Umbilical cord (tissue), 2 donors: ENCODE data around the gene FAS. TPM values are rescaled to one million over a fixed set of nuclear protein-coding genes. Genes with fewer than 3 reads are reported as not detected.

Experiments
- DNase-seq: peaks from one replicate; pipeline ENCODE4 v3.0.0-alpha.2; 2015; ENCODE audit warnings: low spot score
- total RNA-seq: library from RNA; depleted of rRNA; stranded (reverse); fragments of >200 nt; gene quantifications from one replicate; pipeline ENCODE4 v1.2.3, GENCODE V29; 2014; ENCODE audit warnings: low replicate concordance; ENCODE audit not compliant: insufficient read depth

The FAS gene
- total RNA-seq, 1 donor from 2014 or later = 108 TPM

DNA sequence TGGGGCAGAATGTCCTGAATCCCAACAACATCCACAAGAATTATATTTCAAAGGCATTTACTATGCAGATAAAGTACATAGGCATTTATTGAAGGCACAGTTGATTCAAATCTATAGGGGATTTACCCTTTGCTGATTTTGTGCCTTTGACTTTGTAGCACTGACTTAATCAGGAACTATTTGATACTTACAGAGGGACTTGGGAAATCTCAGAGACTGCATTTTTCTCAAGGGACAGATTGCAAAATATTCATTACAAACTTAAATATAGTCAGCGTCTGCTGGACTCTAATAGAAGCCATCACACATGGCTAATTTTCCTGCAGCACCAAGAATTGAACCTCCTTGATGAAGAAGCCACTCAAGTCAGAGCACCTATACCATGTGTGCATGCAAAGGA, 44.9 kb downstream of the FAS start:
- no peak for DNase-seq

DNA sequence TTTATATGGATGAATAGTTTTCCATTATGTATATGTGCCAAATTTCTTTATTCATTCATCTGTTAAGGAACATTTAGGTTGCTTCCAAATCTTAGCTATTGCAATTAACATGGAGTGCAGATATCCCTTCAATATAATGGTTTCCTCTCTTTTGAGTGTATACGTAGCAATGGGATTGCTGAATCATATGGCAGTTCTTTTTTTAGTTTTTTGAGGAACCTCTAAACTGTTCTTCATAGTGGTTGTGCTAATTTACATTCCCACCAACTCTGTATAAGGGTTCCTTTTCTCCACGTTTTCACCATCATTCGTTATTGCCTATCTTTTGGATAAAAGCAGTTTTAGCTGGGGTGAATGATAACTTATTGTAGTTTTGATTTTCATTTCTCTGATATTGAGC, 46.5 kb downstream of the FAS start:
- DNase-seq = no peak

DNA sequence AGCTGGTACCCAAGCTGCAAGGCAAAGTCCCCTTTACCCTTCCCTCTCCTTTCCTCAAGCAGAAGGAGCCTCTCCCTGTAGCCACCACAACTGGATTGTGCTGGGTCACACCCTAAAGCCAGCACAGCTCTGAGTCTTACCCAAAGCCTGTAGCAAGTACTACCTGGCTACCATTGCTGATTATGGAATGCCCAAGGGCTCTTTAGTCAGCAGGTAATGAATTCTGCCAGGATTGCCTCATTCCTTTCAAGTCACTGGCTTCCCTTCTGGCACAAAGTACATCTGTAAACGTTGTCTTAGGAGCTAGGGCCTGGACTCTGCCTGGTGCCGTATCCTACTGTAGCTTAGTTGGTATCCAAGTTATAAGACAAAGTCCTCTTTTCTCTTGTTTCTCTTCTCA, 52.0 kb downstream of the FAS start:
- no peak for DNase-seq

DNA sequence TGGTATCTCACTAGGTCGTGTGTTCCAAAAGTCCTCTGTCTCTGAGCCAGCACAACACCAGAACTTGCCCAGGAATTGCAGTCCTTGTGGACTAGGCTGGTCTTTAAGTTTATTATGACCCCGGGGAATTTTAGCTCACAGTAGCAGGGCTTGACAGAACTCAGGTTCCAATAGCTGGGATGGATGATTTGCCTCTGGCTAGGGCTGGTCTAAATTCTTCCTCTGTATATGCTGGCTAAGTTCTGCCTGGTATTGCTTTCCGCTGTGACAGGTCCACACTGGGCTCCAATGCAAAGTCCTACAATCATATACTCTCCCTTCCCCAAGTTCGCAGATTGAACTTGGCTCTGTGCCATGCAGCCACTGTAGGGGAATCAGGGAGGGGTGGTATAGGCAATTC, 52.5 kb downstream of the FAS start:
- DNase-seq = no peak

DNA sequence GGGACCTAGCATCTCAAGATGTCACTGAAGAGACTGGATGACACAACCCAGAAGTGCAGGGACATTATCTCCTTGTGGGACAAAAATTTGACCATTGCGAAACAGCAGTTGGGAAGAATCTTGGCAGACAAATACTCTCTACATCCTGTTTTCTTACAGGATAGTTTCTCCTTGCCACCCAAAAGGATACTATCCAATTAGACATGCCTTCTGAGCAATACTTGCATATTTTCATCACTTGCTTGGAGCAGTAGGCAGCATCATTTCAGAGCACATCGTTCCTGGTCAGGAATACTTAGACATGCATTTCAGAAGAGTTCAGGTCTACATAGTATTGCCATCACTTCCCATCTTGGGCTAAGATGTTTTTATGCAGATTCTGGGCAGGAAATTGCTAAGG, 56.8 kb downstream of the FAS start:
- no peak for DNase-seq

DNA sequence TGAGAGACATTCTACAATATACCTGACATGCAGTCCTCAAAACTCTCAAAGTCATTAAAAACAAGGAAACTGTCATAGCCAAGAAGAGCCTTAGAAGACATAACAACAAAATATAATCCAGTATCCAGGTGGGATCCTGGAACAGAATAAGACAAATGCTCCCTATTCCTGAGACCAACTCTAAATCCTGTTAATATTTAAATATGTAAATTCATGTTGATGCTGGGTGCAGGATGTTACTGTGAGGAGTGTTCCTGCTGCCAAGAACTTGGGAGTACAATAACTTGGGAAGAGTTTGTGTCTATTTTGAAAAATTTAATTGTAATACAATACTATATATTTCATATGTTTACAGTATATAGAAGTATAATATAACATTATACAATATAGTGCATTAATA, 61.0 kb downstream of the FAS start:
- DNase-seq = no peak

DNA sequence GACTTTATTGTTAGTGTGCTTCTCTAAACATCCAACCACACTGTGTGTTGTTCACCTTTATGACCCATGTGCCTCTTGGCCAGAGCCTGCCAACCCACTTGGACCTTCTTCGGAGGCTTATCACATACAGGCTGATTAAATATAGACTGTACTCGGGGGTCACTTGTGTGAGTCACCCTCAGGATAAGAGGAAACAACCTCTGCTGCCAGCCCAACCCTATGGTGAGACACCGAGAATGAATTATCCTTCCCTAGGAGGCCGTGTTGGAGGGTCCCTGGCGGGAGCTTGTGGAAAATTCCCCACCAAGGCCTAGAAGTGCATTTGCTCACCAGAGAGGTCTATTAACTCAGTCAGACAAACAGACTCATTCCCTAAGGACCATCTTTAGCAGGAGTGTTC, 63.0 kb downstream of the FAS start:
- DNase-seq = no peak

DNA sequence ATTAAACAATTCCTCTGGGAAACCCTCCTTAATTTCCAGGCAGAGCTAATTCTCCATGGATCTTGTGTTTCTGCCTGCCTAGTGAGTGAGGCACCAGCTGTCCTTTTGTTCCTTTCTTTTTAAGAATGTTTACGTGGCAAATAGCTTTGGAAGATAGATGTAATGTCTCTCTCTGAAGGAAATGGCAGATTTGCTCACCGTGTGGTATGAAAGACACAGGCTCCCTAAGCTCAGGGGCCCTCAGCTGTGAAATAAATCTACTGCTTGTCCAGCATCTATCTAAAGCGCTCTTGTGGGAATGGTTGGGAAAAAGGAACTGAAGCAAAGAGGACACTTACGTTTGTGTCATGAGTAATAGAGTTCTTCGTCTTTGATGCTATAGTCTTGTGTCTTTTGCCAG, 64.6 kb downstream of the FAS start:
- no peak for DNase-seq

DNA sequence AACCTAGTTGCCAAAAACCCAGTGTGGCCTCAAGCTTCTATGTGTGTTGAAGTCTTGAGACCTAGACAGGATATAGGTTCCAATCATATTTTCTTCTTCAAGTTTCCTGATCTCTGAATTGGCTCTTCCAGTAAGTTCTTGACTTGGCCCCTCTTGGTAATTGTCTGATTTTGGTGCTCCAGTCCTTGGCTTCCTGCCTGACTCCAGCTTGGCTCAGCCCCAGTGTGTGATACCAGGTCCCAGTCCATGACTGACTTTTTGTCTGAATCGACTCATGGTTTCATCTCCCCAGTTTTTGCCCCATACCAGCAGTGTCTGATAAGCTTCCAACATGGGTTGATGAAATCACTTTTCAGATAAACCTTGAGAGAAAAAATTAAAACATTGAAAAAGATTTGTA, 72.3 kb downstream of the FAS start:
- no peak for DNase-seq

DNA sequence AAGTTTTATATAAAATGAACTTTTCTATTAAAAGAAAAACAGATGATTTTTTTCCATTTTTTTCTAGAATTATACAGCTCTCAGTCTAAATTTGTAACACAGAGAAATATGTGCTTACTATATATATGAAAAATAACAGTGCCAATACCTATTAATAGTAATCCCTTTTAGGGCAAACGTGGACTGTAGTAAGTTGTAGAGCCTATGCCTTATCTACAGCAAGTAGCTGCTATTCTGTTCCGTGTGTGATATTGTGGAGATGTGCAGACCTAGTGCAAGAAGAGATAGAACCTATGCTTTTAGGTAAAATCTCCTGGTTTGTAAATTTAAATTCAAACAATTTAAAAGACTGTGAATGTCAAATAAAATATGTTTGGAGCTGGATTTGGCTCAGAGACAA, 72.9 kb downstream of the FAS start:
- DNase-seq = no peak

DNA sequence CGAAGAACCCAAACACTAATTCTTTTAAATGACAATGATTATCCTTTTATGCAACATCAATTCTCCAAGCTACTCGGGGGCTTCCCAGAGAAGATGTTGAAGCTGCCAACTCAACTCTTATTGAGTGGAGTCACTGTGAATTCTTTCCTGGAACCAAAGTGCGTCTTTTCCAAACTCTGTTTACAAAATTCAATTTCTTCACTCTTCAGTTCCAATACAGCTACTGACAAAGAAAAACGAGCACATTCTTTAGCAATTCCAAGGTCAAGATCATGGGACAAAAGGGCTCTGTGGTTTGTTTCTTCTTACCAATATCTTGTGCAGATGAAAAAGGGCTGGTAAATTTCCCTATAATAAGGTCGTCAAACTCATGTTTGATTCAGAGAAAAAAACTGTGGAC, 74.2 kb downstream of the FAS start:
- DNase-seq = no peak

Other genes starting within 250 kb of the FAS start
- gene LIPN, start 230.8 kb upstream of the FAS start, total RNA-seq = not detected
- gene LIPM, start 188.1 kb upstream of the FAS start, total RNA-seq = not detected
- gene ANKRD22, start 139.0 kb upstream of the FAS start, total RNA-seq = 1.4 TPM
- 25.5 TPM for gene STAMBPL1, start 110.6 kb upstream of the FAS start, total RNA-seq
- gene ACTA2, start 38.0 kb upstream of the FAS start, total RNA-seq = 11,557 TPM
- gene CH25H, start 216.5 kb downstream of the FAS start, total RNA-seq = 6.5 TPM